Thyroid gland (tissue), 4 donors: ENCODE measurements around the gene ANXA3. TPM values are rescaled to one million over a fixed set of nuclear protein-coding genes. Genes with fewer than 3 reads are reported as not detected.

Source experiments
- DNase-seq, 2 donors: peaks; one replicate each; pipeline ENCODE4 v3.0.0-alpha.2; 2019
- H3K27ac ChIP-seq, 3 donors: fragments of 200-600 bp; sonication (generic); 1 replicate in 2 of 3; 2 replicates in 1 of 3; pipeline ENCODE4 v1.5.1; 2016 to 2019; ENCODE audit warnings: mild to moderate bottlenecking in 1 of 3, moderate library complexity in 1 of 3
- H3K27me3 ChIP-seq: fragments of 200-600 bp; sonication (generic); one replicate; pipeline ENCODE4 v1.5.1; 2019
- H3K36me3 ChIP-seq, 2 donors: fragments of 200-600 bp; sonication (generic); one replicate each; pipeline ENCODE4 v1.5.1; 2016 to 2019
- H3K4me1 ChIP-seq, 2 donors: fragments of 200-600 bp; sonication (generic); one replicate each; pipeline ENCODE4 v1.5.1; 2017 to 2019
- H3K4me3 ChIP-seq, 3 donors: fragments of 200-600 bp; sonication (generic); replicated peaks in 1 of 3; 1 replicate in 2 of 3; 2 replicates in 1 of 3; pipeline ENCODE4 v1.5.1; 2016; ENCODE audit warnings: mild to moderate bottlenecking in 1 of 3
- H3K9me3 ChIP-seq: fragments of 200-600 bp; sonication (generic); one replicate; pipeline ENCODE4 v1.5.1; 2017
- CTCF ChIP-seq, 6 experiments: fragments of 200-600 bp in 3 of 6; fragments of 450-650 bp in 3 of 6; sonication (generic) in 3 of 6; IDR thresholded peaks; one replicate each; pipeline ENCODE4 v1.5.1; 2016 to 2019; ENCODE audit warnings: antibody characterized with exemption in 6 of 6, mild to moderate bottlenecking in 2 of 6, inconsistent platforms in 1 of 6, moderate library complexity in 1 of 6
- POLR2A ChIP-seq, 2 donors: fragments of 450-650 bp; IDR thresholded peaks; one replicate each; pipeline ENCODE4 v1.6.1; 2017; ENCODE audit warnings: antibody characterized with exemption in 2 of 2, mild to moderate bottlenecking in 2 of 2, moderate library complexity in 1 of 2
- WGBS, 2 donors: methylation state at CpG; one replicate each; pipeline ENCODE4 v1.1.5; 2017; 5-methylcytosine and 5-hydroxymethylcytosine counted together
- intact Hi-C: fragments of 100-400 bp; cut with DNase I; formaldehyde crosslinking; loops from one replicate; pipeline ENCODE4 v1.15.1; 2023
- total RNA-seq, 4 donors: library from RNA; depleted of rRNA; stranded (reverse); fragments of >200 nt; gene quantifications; one replicate each; pipeline ENCODE4 v1.2.3, GENCODE V29; 2016

Gene ANXA3
- total RNA-seq, 4 donors from 2014 or later = 98.7 to 213 (median 156) TPM

GRCh38 chr4:78606035-78606434, 54.5 kb downstream of the ANXA3 start:
- no peak for DNase-seq
- peaks cover 17 to 31% of the 10 kb centered on the region in 2 donors for H3K36me3 ChIP-seq
- no peaks in the 10 kb centered on the region for H3K9me3 ChIP-seq
- H3K4me1 ChIP-seq = no peaks in the 10 kb centered on the region
- H3K4me3 ChIP-seq = no peak overlapping the region
- TF ChIP-seq CTCF (IDR thresholded peaks at IDR 0.05) (no peak), POLR2A (IDR thresholded peaks at IDR 0.05) (no peak)
- no peak overlapping the region for H3K27ac ChIP-seq
- 91 to 100% methylated on average over 3 of the region's 3 CpGs for WGBS, 2 donors
- intact Hi-C loops = no loop called here
- H3K27me3 ChIP-seq = no peaks in the 10 kb centered on the region

GRCh38 chr4:78606530-78607095, 55.0 kb downstream of the ANXA3 start:
- H3K4me3 ChIP-seq = no peak overlapping the region
- no peak overlapping the region for H3K27ac ChIP-seq
- no peaks in the 10 kb centered on the region for H3K9me3 ChIP-seq
- H3K4me1 ChIP-seq = no peaks in the 10 kb centered on the region
- no peak for DNase-seq
- H3K27me3 ChIP-seq = no peaks in the 10 kb centered on the region
- H3K36me3 ChIP-seq = peaks cover 17 to 28% of the 10 kb centered on the region in 2 donors
- intact Hi-C loops = no loop called here
- TF ChIP-seq POLR2A (IDR thresholded peaks at IDR 0.05) = no peak
- TF ChIP-seq CTCF (IDR thresholded peaks at IDR 0.05) = no peak
- 90 to 100% methylated on average over 1 of the region's 1 CpG for WGBS, 2 donors

- Histone ChIP-seq H3K27me3 (no peaks in the 10 kb centered on the region), H3K4me1 (no peaks in the 10 kb centered on the region), H3K4me3 (no peak overlapping the region), H3K27ac (no peak overlapping the region), H3K36me3 (peaks cover 8 to 19% of the 10 kb centered on the region in 2 donors), H3K9me3 (no peaks in the 10 kb centered on the region)
- DNase-seq = no peak
- no peak for TF ChIP-seq POLR2A (IDR thresholded peaks at IDR 0.05)
- TF ChIP-seq CTCF (IDR thresholded peaks at IDR 0.05) = no peak
- intact Hi-C loops = no loop called here
- WGBS, 2 donors = 90 to 92% methylated on average over 4 of the region's 4 CpGs
Measured at GRCh38 chr4:78608684-78609083, 57.1 kb downstream of the ANXA3 start.

- Histone ChIP-seq H3K27ac (no peak overlapping the region), H3K4me1 (no peaks in the 10 kb centered on the region), H3K36me3 (peaks cover 5 to 15% of the 10 kb centered on the region in 2 donors), H3K27me3 (no peaks in the 10 kb centered on the region), H3K4me3 (no peak overlapping the region), H3K9me3 (no peaks in the 10 kb centered on the region)
- intact Hi-C loops = no loop called here
- TF ChIP-seq CTCF (IDR thresholded peaks at IDR 0.05) (no peak), POLR2A (IDR thresholded peaks at IDR 0.05) (no peak)
- WGBS, 2 donors = 84 to 93% methylated on average over 4 of the region's 4 CpGs
- DNase-seq = no peak
Measured at GRCh38 chr4:78609580-78609979, 58.0 kb downstream of the ANXA3 start.

GRCh38 chr4:78610546-78611214, 59.1 kb downstream of the ANXA3 start:
- TF ChIP-seq POLR2A (IDR thresholded peaks at IDR 0.05) (no peak), CTCF (IDR thresholded peaks at IDR 0.05) (no peak)
- H3K36me3 ChIP-seq = peaks cover 5 to 14% of the 10 kb centered on the region in 2 donors
- H3K27me3 ChIP-seq = no peaks in the 10 kb centered on the region
- intact Hi-C loops = loop anchor here (5.0 kb wide), 1 partner anchor 257 kb away; no protein-coding TSS in a partner anchor
- WGBS, 2 donors = 93 to 94% methylated on average over 3 of the region's 3 CpGs
- H3K4me3 ChIP-seq = no peak overlapping the region
- H3K27ac ChIP-seq = no peak overlapping the region
- no peak for DNase-seq
- H3K4me1 ChIP-seq = no peaks in the 10 kb centered on the region
- no peaks in the 10 kb centered on the region for H3K9me3 ChIP-seq
